SW 1271 (cell line): ENCODE results near the gene C2CD4D.
"Not testable (repeated sequence)": the region's sequence is repeated elsewhere in the genome, so short reads cannot be mapped to it uniquely, and the experiment has no call there.

Experiments used
- DNase-seq, 2 experiments: peaks; one replicate each; lab custom pipeline; 2025; lab: John Stamatoyannopoulos, UW

Gene C2CD4D

GRCh38 chr1:151839457-151840403, at the start of gene C2CD4D:
Gene C2CD4D, minus strand, starts transcription at chr1:151839820. Its CDS starts 831 bp downstream, at chr1:151838989.
- DNase-seq, result no peak

GRCh38 chr1:151888972-151889570, 49.5 kb upstream of the C2CD4D start:
- peak in 1 of 2 experiments; percentile 7 for DNase-seq

GRCh38 chr1:151887028-151887427, 47.4 kb upstream of the C2CD4D start:
- no peak for DNase-seq

- DNase-seq, result no peak
Observed at GRCh38 chr1:151885479-151885878, 45.9 kb upstream of the C2CD4D start.

GRCh38 chr1:151884879-151885278, 45.3 kb upstream of the C2CD4D start:
- not testable (repeated sequence) for DNase-seq

- not testable (repeated sequence) for DNase-seq
Observed at GRCh38 chr1:151884445-151884844, 44.8 kb upstream of the C2CD4D start.

GRCh38 chr1:151883898-151884297, 44.3 kb upstream of the C2CD4D start:
- DNase-seq, result not testable (repeated sequence)

- DNase-seq, result not testable (repeated sequence)
Observed at GRCh38 chr1:151882918-151883317, 43.3 kb upstream of the C2CD4D start.

GRCh38 chr1:151882466-151882865, 42.8 kb upstream of the C2CD4D start:
- DNase-seq, result no peak

GRCh38 chr1:151881479-151881878, 41.9 kb upstream of the C2CD4D start:
- no peak for DNase-seq

GRCh38 chr1:151875419-151876097, 35.9 kb upstream of the C2CD4D start:
- no peak for DNase-seq

GRCh38 chr1:151872776-151873175, 33.2 kb upstream of the C2CD4D start:
- DNase-seq, result not testable (repeated sequence)

GRCh38 chr1:151871284-151872030, 31.8 kb upstream of the C2CD4D start:
- no peak for DNase-seq

GRCh38 chr1:151868486-151868885, 28.9 kb upstream of the C2CD4D start:
- no peak for DNase-seq

GRCh38 chr1:151867765-151868411, 28.3 kb upstream of the C2CD4D start:
- DNase-seq, result no peak

- no peak for DNase-seq
Observed at GRCh38 chr1:151867321-151867720, 27.7 kb upstream of the C2CD4D start.

- no peak for DNase-seq
Observed at GRCh38 chr1:151864411-151864810, 24.8 kb upstream of the C2CD4D start.

GRCh38 chr1:151862604-151863003, 23.0 kb upstream of the C2CD4D start:
- no peak for DNase-seq

GRCh38 chr1:151860504-151861187, 21.0 kb upstream of the C2CD4D start:
- DNase-seq, result no peak

- DNase-seq, result no peak
Observed at GRCh38 chr1:151859891-151860293, 20.3 kb upstream of the C2CD4D start.
